ENCODE results near the gene CCNO.

DNA sequence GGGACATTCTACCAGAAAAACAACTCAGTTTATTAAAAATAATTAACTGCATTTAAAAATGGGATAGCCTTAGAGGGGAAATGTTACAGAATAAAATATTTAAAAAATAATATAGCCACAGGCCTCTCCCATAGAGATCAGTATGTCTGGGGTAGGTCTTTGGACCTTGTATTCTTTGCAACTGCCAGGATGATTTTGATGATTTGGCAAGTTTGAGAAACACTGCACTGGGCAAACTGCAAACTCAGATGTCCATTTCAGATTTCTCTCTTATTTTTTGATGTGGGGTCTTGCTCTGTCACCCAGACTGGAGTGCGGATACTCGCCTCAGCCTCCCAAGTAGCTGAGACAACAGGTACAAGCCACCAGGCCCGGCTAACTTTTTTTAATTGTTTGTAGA is 24.9 kb upstream of the CCNO start:
- TF ChIP-seq, protein P1, sequence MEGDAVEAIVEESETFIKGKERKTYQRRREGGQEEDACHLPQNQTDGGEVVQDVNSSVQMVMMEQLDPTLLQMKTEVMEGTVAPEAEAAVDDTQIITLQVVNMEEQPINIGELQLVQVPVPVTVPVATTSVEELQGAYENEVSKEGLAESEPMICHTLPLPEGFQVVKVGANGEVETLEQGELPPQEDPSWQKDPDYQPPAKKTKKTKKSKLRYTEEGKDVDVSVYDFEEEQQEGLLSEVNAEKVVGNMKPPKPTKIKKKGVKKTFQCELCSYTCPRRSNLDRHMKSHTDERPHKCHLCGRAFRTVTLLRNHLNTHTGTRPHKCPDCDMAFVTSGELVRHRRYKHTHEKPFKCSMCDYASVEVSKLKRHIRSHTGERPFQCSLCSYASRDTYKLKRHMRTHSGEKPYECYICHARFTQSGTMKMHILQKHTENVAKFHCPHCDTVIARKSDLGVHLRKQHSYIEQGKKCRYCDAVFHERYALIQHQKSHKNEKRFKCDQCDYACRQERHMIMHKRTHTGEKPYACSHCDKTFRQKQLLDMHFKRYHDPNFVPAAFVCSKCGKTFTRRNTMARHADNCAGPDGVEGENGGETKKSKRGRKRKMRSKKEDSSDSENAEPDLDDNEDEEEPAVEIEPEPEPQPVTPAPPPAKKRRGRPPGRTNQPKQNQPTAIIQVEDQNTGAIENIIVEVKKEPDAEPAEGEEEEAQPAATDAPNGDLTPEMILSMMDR (tag by site-specific recombination; IDR thresholded peaks at IDR 0.05), result no peak
- TF ChIP-seq ZNF433 (tag by site-specific recombination; IDR thresholded peaks at IDR 0.05; ENCODE audit: low read depth) (no peak), ZBTB17 (tag by site-specific recombination; IDR thresholded peaks at IDR 0.05) (no peak), ZNF274 (IDR thresholded peaks at IDR 0.05; ENCODE audit: low read length) (no peak), ZNF274 (tag by site-specific recombination; IDR thresholded peaks at IDR 0.05; ENCODE audit: borderline replicate concordance) (no peak), WT1 (tag by site-specific recombination; IDR thresholded peaks at IDR 0.05) (no peak), ZSCAN16 (tag by site-specific recombination; IDR thresholded peaks at IDR 0.05) (no peak), ZFP41 (tag by site-specific recombination; IDR thresholded peaks at IDR 0.05; ENCODE audit: borderline replicate concordance) (no peak), ZNF529 (tag by site-specific recombination; IDR thresholded peaks at IDR 0.05; ENCODE audit: insufficient replicate concordance) (no peak), SP2 (tag by site-specific recombination; IDR thresholded peaks at IDR 0.05) (no peak), ZNF596 (tag by site-specific recombination; IDR thresholded peaks at IDR 0.05) (no peak), KLF16 (tag by site-specific recombination; IDR thresholded peaks at IDR 0.05) (no peak)
- TF ChIP-seq, protein P2, sequence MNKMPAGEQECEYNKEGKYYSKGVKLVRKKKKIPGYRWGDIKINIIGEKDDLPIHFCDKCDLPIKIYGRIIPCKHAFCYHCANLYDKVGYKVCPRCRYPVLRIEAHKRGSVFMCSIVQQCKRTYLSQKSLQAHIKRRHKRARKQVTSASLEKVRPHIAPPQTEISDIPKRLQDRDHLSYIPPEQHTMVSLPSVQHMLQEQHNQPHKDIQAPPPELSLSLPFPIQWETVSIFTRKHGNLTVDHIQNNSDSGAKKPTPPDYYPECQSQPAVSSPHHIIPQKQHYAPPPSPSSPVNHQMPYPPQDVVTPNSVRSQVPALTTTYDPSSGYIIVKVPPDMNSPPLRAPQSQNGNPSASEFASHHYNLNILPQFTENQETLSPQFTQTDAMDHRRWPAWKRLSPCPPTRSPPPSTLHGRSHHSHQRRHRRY (tag by site-specific recombination; IDR thresholded peaks at IDR 0.05), result no peak
- TF ChIP-seq, protein P3, sequence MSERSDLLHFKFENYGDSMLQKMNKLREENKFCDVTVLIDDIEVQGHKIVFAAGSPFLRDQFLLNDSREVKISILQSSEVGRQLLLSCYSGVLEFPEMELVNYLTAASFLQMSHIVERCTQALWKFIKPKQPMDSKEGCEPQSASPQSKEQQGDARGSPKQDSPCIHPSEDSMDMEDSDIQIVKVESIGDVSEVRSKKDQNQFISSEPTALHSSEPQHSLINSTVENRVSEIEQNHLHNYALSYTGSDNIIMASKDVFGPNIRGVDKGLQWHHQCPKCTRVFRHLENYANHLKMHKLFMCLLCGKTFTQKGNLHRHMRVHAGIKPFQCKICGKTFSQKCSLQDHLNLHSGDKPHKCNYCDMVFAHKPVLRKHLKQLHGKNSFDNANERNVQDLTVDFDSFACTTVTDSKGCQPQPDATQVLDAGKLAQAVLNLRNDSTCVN (tag by site-specific recombination; optimal IDR thresholded peaks at IDR 0.05), result no peak
- TF ChIP-seq, protein P4, sequence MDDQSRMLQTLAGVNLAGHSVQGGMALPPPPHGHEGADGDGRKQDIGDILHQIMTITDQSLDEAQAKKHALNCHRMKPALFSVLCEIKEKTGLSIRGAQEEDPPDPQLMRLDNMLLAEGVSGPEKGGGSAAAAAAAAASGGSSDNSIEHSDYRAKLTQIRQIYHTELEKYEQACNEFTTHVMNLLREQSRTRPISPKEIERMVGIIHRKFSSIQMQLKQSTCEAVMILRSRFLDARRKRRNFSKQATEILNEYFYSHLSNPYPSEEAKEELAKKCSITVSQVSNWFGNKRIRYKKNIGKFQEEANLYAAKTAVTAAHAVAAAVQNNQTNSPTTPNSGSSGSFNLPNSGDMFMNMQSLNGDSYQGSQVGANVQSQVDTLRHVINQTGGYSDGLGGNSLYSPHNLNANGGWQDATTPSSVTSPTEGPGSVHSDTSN (CRISPR knock-in tag; IDR thresholded peaks at IDR 0.05), result no peak

Data from HEK293 (cell line).